ENCODE data around the gene CYP2C18. TPM values are rescaled to one million over a fixed set of nuclear protein-coding genes. Genes with fewer than 3 reads are reported as not detected.

The CYP2C18 gene
- total RNA-seq, 2 donors from 2014 or later = not detected

DNA sequence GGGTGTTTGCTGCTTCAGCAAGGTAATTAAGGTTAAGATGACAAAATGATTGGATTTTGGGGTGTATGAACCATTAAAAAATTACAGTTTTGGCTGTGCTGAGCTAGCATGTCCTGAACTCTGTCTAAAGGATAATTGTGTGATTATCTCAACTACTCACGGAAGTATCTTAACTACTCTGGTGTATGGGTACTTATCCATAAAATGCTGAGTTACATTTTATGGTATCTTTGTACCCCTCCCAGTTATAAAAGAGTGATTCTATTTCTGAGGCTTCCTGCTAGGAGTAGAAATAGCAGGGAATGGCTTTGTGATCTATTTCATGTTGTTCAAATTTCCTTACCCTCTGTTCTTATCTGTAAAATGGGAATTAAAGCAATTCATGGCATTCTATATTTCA, 22.6 kb downstream of the CYP2C18 start:
- H3K4me1 Mint-ChIP-seq = no peaks in the 10 kb centered on the region
- Histone ChIP-seq H3K27me3 (ENCODE audit: control insufficient read depth, insufficient read depth, low read length, poor library complexity, severe bottlenecking) (no peaks in the 10 kb centered on the region), H3K36me3 (ENCODE audit: control insufficient read depth, insufficient read depth, low read length) (no peaks in the 10 kb centered on the region), H3K27ac (ENCODE audit: low read depth, low read length) (no peak overlapping the region), H3K9ac (ENCODE audit: extremely low read depth, low read length, poor library complexity, severe bottlenecking) (no peak overlapping the region), H3K4me3 (ENCODE audit: low read length) (no peak overlapping the region), H3K9me3 (ENCODE audit: control insufficient read depth, low read length) (no peaks in the 10 kb centered on the region), H3K4me1 (ENCODE audit: control insufficient read depth, insufficient read depth, low read length) (no peaks in the 10 kb centered on the region)
- no peak for TF ChIP-seq CTCF (conservative IDR thresholded peaks at IDR 0.05)
- H3K4me3 Mint-ChIP-seq = no peak overlapping the region
- DNase-seq = no peak
- H3K27ac Mint-ChIP-seq = no peak overlapping the region
- WGBS, 2 experiments (ENCODE audit: insufficient coverage in 1 of 2, insufficient read length in 1 of 2) = 88% methylated on average over 1 of the region's 1 CpG; no CpG with 5 or more reads in 1 of the 2 experiments
- H3K27me3 Mint-ChIP-seq (ENCODE audit: insufficient read depth) = peaks cover 2% of the 10 kb centered on the region
- H3K36me3 Mint-ChIP-seq (ENCODE audit: low read depth) = no peaks in the 10 kb centered on the region
- no peaks in the 10 kb centered on the region for H3K9me3 Mint-ChIP-seq

GRCh38 chr10:94710578-94710977, 27.0 kb downstream of the CYP2C18 start:
- Mint-ChIP-seq H3K9me3 (peaks cover 9% of the 10 kb centered on the region), H3K4me1 (no peaks in the 10 kb centered on the region), H3K27me3 (ENCODE audit: insufficient read depth) (peaks cover 7% of the 10 kb centered on the region), H3K4me3 (no peak overlapping the region), H3K36me3 (ENCODE audit: low read depth) (no peaks in the 10 kb centered on the region), H3K27ac (no peak overlapping the region)
- TF ChIP-seq CTCF (conservative IDR thresholded peaks at IDR 0.05) = no peak
- no peak overlapping the region for H3K27ac ChIP-seq (ENCODE audit: low read depth, low read length)
- H3K9me3 ChIP-seq (ENCODE audit: control insufficient read depth, low read length) = no peaks in the 10 kb centered on the region
- H3K4me3 ChIP-seq (ENCODE audit: low read length) = no peak overlapping the region
- DNase-seq = no peak
- no peaks in the 10 kb centered on the region for H3K4me1 ChIP-seq (ENCODE audit: control insufficient read depth, insufficient read depth, low read length)
- H3K9ac ChIP-seq (ENCODE audit: extremely low read depth, low read length, poor library complexity, severe bottlenecking) = no peak overlapping the region
- no peaks in the 10 kb centered on the region for H3K36me3 ChIP-seq (ENCODE audit: control insufficient read depth, insufficient read depth, low read length)
- no peaks in the 10 kb centered on the region for H3K27me3 ChIP-seq (ENCODE audit: control insufficient read depth, insufficient read depth, low read length, poor library complexity, severe bottlenecking)

DNA sequence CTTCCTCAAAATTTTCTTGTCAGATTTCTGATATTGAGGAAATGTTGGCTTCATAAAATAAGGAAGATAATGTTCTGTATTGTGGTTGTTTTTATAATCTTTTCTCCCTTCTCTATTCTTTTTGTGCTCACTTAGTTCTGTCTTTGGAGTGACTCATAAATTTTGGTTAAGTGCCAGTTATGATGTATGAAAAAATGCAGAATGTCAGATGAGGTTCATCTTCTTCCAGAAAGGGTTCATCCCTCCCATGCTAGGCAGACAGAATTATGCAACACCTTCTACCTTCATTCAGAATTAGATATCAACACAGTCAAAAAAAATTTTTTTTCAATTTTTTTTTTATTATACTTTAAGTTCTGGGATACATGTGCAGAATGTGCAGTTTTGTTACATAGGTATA, 42.3 kb downstream of the CYP2C18 start:
- Mint-ChIP-seq H3K9me3 (no peaks in the 10 kb centered on the region), H3K27me3 (ENCODE audit: insufficient read depth) (no peaks in the 10 kb centered on the region), H3K4me1 (no peaks in the 10 kb centered on the region), H3K36me3 (ENCODE audit: low read depth) (no peaks in the 10 kb centered on the region), H3K27ac (no peak overlapping the region), H3K4me3 (no peak overlapping the region)
- TF ChIP-seq CTCF (conservative IDR thresholded peaks at IDR 0.05) = no peak
- H3K27ac ChIP-seq (ENCODE audit: low read depth, low read length) = no peak overlapping the region
- H3K4me3 ChIP-seq (ENCODE audit: low read length) = no peak overlapping the region
- no peak for DNase-seq
- no peak overlapping the region for H3K9ac ChIP-seq (ENCODE audit: extremely low read depth, low read length, poor library complexity, severe bottlenecking)
- no peaks in the 10 kb centered on the region for H3K36me3 ChIP-seq (ENCODE audit: control insufficient read depth, insufficient read depth, low read length)
- H3K27me3 ChIP-seq (ENCODE audit: control insufficient read depth, insufficient read depth, low read length, poor library complexity, severe bottlenecking) = no peaks in the 10 kb centered on the region
- no peaks in the 10 kb centered on the region for H3K4me1 ChIP-seq (ENCODE audit: control insufficient read depth, insufficient read depth, low read length)
- no peaks in the 10 kb centered on the region for H3K9me3 ChIP-seq (ENCODE audit: control insufficient read depth, low read length)

All from endodermal cell (in vitro differentiated cells).